Endodermal cell (in vitro differentiated cells): ENCODE results near the gene C1orf198. TPM values are rescaled to one million over a fixed set of nuclear protein-coding genes. Genes with fewer than 3 reads are reported as not detected.

ENCODE experiments used
- DNase-seq: peaks from one replicate; pipeline ENCODE4 v3.0.0-alpha.2; 2017
- H3K27ac ChIP-seq: 2 replicates; pipeline ENCODE4 v1.5.1; 2013; ENCODE audit warnings: mild to moderate bottlenecking, low read depth, low read length, moderate library complexity
- H3K27me3 ChIP-seq: 2 replicates; pipeline ENCODE4 v1.6.1; 2013; ENCODE audit warnings: mild to moderate bottlenecking, low read length, moderate library complexity; ENCODE audit not compliant: insufficient read depth, control insufficient read depth, poor library complexity, severe bottlenecking
- H3K36me3 ChIP-seq: 2 replicates; pipeline ENCODE4 v1.7.0; 2013; ENCODE audit warnings: mild to moderate bottlenecking, low read length, moderate library complexity; ENCODE audit not compliant: control insufficient read depth, insufficient read depth
- H3K4me1 ChIP-seq: one replicate; pipeline ENCODE4 v1.7.0; 2013; ENCODE audit warnings: low read length; ENCODE audit not compliant: control insufficient read depth, insufficient read depth
- H3K4me3 ChIP-seq: 2 replicates; pipeline ENCODE4 v1.5.1; 2013; ENCODE audit warnings: mild to moderate bottlenecking, low read length, moderate library complexity
- H3K9ac ChIP-seq: 2 replicates; pipeline ENCODE4 v1.6.1; 2013; ENCODE audit warnings: mild to moderate bottlenecking, low read length, moderate library complexity; ENCODE audit not compliant: poor library complexity, severe bottlenecking; ENCODE audit errors: extremely low read depth
- H3K9me3 ChIP-seq: 2 replicates; pipeline ENCODE4 v1.6.1; 2013; ENCODE audit warnings: mild to moderate bottlenecking, low read length, moderate library complexity; ENCODE audit not compliant: control insufficient read depth
- H3K27ac Mint-ChIP-seq: 2 replicates; pipeline ENCODE4 v1.8.0; 2020; ENCODE audit warnings: mixed read lengths
- H3K27me3 Mint-ChIP-seq: 2 replicates; pipeline ENCODE4 v1.8.0; 2021; ENCODE audit warnings: mild to moderate bottlenecking, mixed read lengths; ENCODE audit not compliant: insufficient read depth
- H3K36me3 Mint-ChIP-seq: 2 replicates; pipeline ENCODE4 v1.8.0; 2020; ENCODE audit warnings: low read depth, mixed read lengths
- H3K4me1 Mint-ChIP-seq: 2 replicates; pipeline ENCODE4 v1.8.0; 2020; ENCODE audit warnings: mixed read lengths
- H3K4me3 Mint-ChIP-seq: 2 replicates; pipeline ENCODE4 v1.8.0; 2020; ENCODE audit warnings: mild to moderate bottlenecking, moderate library complexity, mixed read lengths
- H3K9me3 Mint-ChIP-seq: 2 replicates; pipeline ENCODE4 v1.8.0; 2020; ENCODE audit warnings: mild to moderate bottlenecking, mixed read lengths
- CTCF ChIP-seq: fragments of 200-600 bp; sonication (generic); conservative IDR thresholded peaks from 2 replicates; pipeline ENCODE4 v1.5.0; 2021; ENCODE audit warnings: antibody characterized with exemption, mild to moderate bottlenecking
- WGBS, 2 experiments: methylation state at CpG; one replicate each; pipeline versions ENCODE4 v1.1.5 to v1.1.7; 2013; ENCODE audit warnings: missing lambda C conversion rate in 2 of 2, mixed read lengths in 1 of 2; ENCODE audit not compliant: insufficient coverage in 1 of 2, insufficient read length in 1 of 2; 5-methylcytosine and 5-hydroxymethylcytosine counted together
- total RNA-seq, 2 donors: library from RNA; stranded (reverse); fragmentation: NEBNext Ultra II Directional in 1 of 2; extraction: Animal tissue kit (Norgen Biotek cat#: 25700) in 1 of 2; gene quantifications; 2 replicates in 1 of 2; 3 replicates in 1 of 2; pipeline ENCODE4 v1.2.1, GENCODE V29; 2021

C1orf198 gene
- total RNA-seq, 2 donors from 2014 or later: 37.5 to 44.8 TPM

GRCh38 chr1:230892018-230892491, 23.7 kb upstream of the C1orf198 start:
- no peak for TF ChIP-seq CTCF

GRCh38 chr1:230891413-230891812, 23.1 kb upstream of the C1orf198 start:
- H3K27me3 ChIP-seq: no peaks in the 10 kb centered on the region
- WGBS, 2 experiments: 56 to 100% methylated on average over 1 to 2 of the region's 2 CpGs
- DNase-seq: no peak

More at GRCh38 chr1:230892018-230892491, 23.7 kb upstream of the C1orf198 start:
- Mint-ChIP-seq H3K36me3 (no peaks in the 10 kb centered on the region), H3K4me1 (peaks cover 6% of the 10 kb centered on the region), H3K27ac (no peak overlapping the region), H3K9me3 (no peaks in the 10 kb centered on the region), H3K27me3 (peaks cover 13% of the 10 kb centered on the region), H3K4me3 (no peak overlapping the region)
- Histone ChIP-seq H3K4me1 (no peaks in the 10 kb centered on the region), H3K9ac (no peak overlapping the region), H3K4me3 (no peak overlapping the region), H3K27me3 (no peaks in the 10 kb centered on the region), H3K36me3 (no peaks in the 10 kb centered on the region), H3K27ac (no peak overlapping the region), H3K9me3 (no peaks in the 10 kb centered on the region)
- 93 to 94% methylated on average over 6 of the region's 6 CpGs for WGBS, 2 experiments
- DNase-seq: no peak

GRCh38 chr1:230884646-230885045, 16.3 kb upstream of the C1orf198 start:
- Histone ChIP-seq H3K27me3 (no peaks in the 10 kb centered on the region), H3K4me3 (no peak overlapping the region), H3K27ac (no peak overlapping the region), H3K9ac (no peak overlapping the region), H3K9me3 (peaks cover 19% of the 10 kb centered on the region), H3K4me1 (no peaks in the 10 kb centered on the region), H3K36me3 (no peaks in the 10 kb centered on the region)
- 67 to 90% methylated on average over 1 to 2 of the region's 2 CpGs for WGBS, 2 experiments
- Mint-ChIP-seq H3K4me3 (no peak overlapping the region), H3K36me3 (no peaks in the 10 kb centered on the region), H3K27me3 (peaks cover 22% of the 10 kb centered on the region), H3K4me1 (peaks cover 9% of the 10 kb centered on the region), H3K27ac (no peak overlapping the region), H3K9me3 (peaks cover 22% of the 10 kb centered on the region)
- no peak for TF ChIP-seq CTCF
- no peak for DNase-seq

More at GRCh38 chr1:230891413-230891812, 23.1 kb upstream of the C1orf198 start:
- H3K36me3 Mint-ChIP-seq: no peaks in the 10 kb centered on the region
- H3K27ac Mint-ChIP-seq: no peak overlapping the region
- Histone ChIP-seq H3K4me3 (no peak overlapping the region), H3K36me3 (no peaks in the 10 kb centered on the region), H3K4me1 (no peaks in the 10 kb centered on the region), H3K27ac (no peak overlapping the region), H3K9ac (no peak overlapping the region), H3K9me3 (no peaks in the 10 kb centered on the region)
- H3K4me1 Mint-ChIP-seq: peaks cover 6% of the 10 kb centered on the region
- peaks cover 10% of the 10 kb centered on the region for H3K27me3 Mint-ChIP-seq
- no peak for TF ChIP-seq CTCF
- no peaks in the 10 kb centered on the region for H3K9me3 Mint-ChIP-seq
- no peak overlapping the region for H3K4me3 Mint-ChIP-seq
